Cortex of kidney (tissue), 1 donor: ENCODE data around the gene CHID1.

ENCODE experiments used
- DNase-seq: peaks from one replicate; lab custom pipeline; 2025; lab: John Stamatoyannopoulos, UW

CHID1 gene

DNA sequence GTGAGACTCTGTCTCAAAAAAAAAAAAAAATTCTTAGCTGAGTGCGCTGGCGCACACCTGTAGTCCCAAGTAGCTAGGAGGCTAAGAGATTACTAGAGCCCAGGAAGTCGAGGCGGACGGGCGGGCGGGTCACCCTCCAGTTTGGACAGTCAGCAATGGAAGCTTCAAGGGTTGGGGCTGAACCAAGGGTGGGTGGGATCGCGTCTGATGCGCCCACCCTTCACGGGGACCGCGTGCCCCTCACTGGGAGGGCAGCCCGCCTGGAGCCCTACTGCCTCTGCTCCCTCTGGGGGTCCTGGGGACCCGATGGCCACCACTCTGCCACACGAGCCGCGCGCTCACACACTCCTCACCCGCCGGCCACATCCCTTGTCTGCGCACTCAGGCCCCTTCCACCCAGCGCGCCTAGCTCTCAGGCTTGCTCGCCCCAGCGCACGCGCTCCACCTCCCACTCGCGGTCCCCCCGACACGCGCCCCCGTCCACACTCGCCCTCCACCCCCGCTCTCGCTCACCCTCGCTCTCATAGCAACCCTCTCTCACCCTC is 494 bp downstream of the CHID1 start:
- no peak for DNase-seq

GRCh38 chr11:909406-909805 is 1.2 kb downstream of the CHID1 start:
- DNase-seq, result no peak

DNA sequence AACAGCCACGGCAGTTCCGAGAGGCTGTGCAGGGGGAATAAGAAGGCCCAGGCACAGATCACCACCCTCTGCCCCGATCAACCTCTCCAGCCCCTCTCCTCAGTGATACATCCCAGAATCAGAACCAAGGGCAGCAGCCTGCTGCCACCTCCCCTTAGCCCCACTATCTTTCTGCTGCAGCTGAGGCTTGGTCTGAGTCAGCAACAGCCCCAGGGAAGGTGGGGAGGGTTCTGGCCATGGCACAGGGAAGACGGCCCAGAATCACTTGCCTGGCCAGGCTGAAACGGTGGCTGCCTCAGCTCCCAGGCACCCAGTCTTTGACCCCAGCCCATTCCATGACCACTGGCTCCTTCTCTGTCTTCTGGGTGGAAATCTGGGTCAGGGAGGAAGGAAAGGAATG is 2.3 kb downstream of the CHID1 start:
- no peak for DNase-seq

DNA sequence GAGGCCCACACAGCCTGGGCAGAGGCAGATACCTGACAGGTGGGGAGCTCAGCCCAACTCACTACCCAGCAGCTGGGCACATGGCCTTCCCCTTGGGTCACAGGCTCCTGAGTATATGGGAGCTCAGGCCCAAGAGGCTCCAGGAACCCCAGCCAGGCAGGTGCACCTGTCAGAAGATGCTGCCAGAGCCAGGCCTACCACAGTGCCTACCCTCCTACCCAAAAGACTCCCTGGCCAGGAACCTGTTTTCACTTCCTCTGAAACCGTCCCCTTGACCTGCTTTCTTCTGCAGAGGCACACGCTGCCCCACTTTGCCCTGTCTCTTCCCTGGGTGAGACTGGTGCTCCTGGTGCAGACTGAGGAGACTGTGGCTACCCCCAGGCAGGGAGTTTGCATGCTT is 2.9 kb downstream of the CHID1 start:
- DNase-seq, result no peak

GRCh38 chr11:905952-906351 is 4.7 kb downstream of the CHID1 start:
- DNase-seq, result no peak

- DNase-seq, result no peak
These were observed 6.2 kb downstream of the CHID1 start for GRCh38 chr11:904380-904779.

DNA sequence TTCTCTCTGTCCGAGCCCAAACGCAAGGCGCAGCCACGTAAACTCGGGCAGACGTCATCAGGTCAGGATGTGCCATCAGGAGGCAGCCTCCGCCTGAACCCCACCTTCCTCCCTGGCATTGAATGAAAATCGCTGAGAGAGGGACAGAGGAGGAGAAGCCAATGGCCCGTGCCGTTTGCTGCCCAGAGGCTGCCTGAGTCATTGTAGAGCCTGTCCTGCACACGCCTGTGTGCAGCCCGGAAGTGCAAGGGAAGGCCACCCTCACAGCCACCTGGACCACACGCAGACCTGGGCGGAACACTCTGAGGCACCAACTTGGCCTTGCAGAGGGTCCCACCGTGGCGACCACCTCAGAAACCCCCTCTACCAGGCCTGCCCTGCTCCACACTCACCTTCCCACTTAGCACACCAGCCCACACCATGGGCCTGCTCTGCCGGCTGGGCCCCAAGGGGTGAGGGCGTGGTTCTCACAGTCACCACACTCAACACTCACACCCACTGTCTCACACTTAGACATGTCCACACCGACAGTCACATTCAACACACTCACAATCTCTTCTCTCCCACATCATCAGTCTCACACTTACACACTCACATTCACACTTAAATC is 9.1 kb downstream of the CHID1 start:
- no peak for DNase-seq

- no peak for DNase-seq
These were observed 10.1 kb downstream of the CHID1 start for GRCh38 chr11:900545-900944.

- no peak for DNase-seq
These were observed 10.9 kb downstream of the CHID1 start for GRCh38 chr11:899724-900123.

- DNase-seq, result no peak
These were observed 11.9 kb downstream of the CHID1 start for GRCh38 chr11:898540-899190.

- DNase-seq, result no peak
These were observed 12.5 kb downstream of the CHID1 start for GRCh38 chr11:898143-898511.

GRCh38 chr11:897253-898142 is 13.1 kb downstream of the CHID1 start:
- DNase-seq, result no peak

GRCh38 chr11:895331-896110 is 15.1 kb downstream of the CHID1 start:
- no peak for DNase-seq

- DNase-seq, result no peak
These were observed 15.9 kb downstream of the CHID1 start for GRCh38 chr11:894575-895201.

GRCh38 chr11:893008-893654 is 17.5 kb downstream of the CHID1 start:
- no peak for DNase-seq

DNA sequence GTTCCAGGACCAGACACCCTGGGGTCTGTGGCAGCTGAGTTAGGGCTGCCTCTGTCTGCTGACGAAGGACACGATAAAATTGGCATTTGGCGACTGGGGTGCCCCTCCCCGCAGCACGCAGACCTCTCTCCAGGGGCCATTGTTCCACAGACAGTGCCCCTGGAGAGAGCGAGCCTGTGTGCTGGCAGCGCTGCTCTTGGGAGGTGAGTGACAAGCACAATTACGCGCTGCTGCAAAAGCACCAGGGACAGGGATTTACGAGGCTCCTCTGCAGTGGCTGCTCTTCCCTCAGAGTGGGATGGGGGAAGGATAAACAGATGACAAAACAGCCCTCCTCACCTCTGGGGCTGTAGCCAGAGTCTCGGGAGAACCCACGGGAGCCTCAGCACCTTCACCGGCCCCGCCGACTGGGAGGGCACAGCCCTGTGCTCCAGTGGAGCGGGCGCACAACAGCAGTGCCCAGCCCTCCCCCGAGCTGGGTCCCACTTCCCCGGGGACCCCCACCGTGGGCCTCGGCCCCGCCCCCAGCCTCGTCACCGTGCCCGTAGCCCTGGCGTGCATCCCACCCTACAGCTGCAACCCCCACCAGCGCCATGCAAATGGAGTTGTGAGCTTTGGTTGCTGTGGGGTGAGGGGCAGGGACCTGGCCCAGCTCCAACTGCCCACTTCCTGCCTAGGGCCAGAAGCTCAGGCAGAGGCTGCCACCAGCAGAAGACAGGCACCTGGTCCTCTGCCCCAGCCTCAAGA is 19.6 kb downstream of the CHID1 start:
- DNase-seq, result no peak

GRCh38 chr11:889687-890475 is 20.7 kb downstream of the CHID1 start:
- DNase-seq, result no peak

GRCh38 chr11:889257-889656 is 21.4 kb downstream of the CHID1 start:
- DNase-seq, result no peak
